ENCODE measurements around the gene MXRA7. TPM values are rescaled to one million over a fixed set of nuclear protein-coding genes. Genes with fewer than 3 reads are reported as not detected.

MXRA7 gene
- total and polyA plus RNA-seq, 9 donors: 107 to 759 (median 187) TPM

GRCh38 chr17:76737082-76737675 lies 26.4 kb upstream of the MXRA7 start, which contains the start of gene SRSF2:
Gene SRSF2 (minus strand): TSS chr17:76737331. CDS start chr17:76737160, 171 bp downstream.
- Histone ChIP-seq H3K9me3 (no peaks in the 10 kb centered on the region), H3K4me3 (peak within 1 kb of the TSS; percentile 87), H3K4me1 (ENCODE audit: insufficient read depth) (no peaks in the 10 kb centered on the region), H3K27ac (peak within 1 kb of the TSS; percentile 97 to 99), H3K27me3 (no peaks in the 10 kb centered on the region), H3K36me3 (no peaks in the 10 kb centered on the region)
- peak; percentile 99 for TF ChIP-seq POLR2A (IDR thresholded peaks at IDR 0.05)
- TF ChIP-seq EP300 (IDR thresholded peaks at IDR 0.05): peak; percentile 67
- TF ChIP-seq CTCF (IDR thresholded peaks at IDR 0.05): peak in 1 of 3 donors; percentile 17
- 0 to 1% (median 0%) methylated on average over 56 to 60 of the region's 60 CpGs for WGBS, 3 donors
- intact Hi-C loops (cut with DNase I): no loop called here
- DNase-seq: peak; percentile 98 to 99 (median 99)

GRCh38 chr17:76736349-76737081 lies 25.8 kb upstream of the MXRA7 start:
- TF ChIP-seq POLR2A (IDR thresholded peaks at IDR 0.05) (peak; percentile 35), EP300 (IDR thresholded peaks at IDR 0.05) (no peak), CTCF (IDR thresholded peaks at IDR 0.05) (peak in 1 of 3 donors; percentile 48)
- peak overlapping the region; percentile 97 to 99 for H3K27ac ChIP-seq
- intact Hi-C loops (cut with DNase I): no loop called here
- no peaks in the 10 kb centered on the region for H3K36me3 ChIP-seq
- H3K9me3 ChIP-seq: no peaks in the 10 kb centered on the region
- H3K4me3 ChIP-seq: peak overlapping the region; percentile 87
- H3K27me3 ChIP-seq: no peaks in the 10 kb centered on the region
- WGBS, 3 donors: 0 to 1% (median 1%) methylated on average over 87 to 117 of the region's 117 CpGs
- peak; percentile 73 to 87 (median 81) for DNase-seq
- H3K4me1 ChIP-seq (ENCODE audit: insufficient read depth): no peaks in the 10 kb centered on the region

- no peak for DNase-seq
- peak overlapping the region; percentile 87 for H3K4me3 ChIP-seq
- no peaks in the 10 kb centered on the region for H3K36me3 ChIP-seq
- TF ChIP-seq POLR2A (IDR thresholded peaks at IDR 0.05) (no peak), EP300 (IDR thresholded peaks at IDR 0.05) (no peak), CTCF (IDR thresholded peaks at IDR 0.05) (no peak)
- H3K27me3 ChIP-seq: no peaks in the 10 kb centered on the region
- H3K9me3 ChIP-seq: no peaks in the 10 kb centered on the region
- WGBS, 3 donors: 1 to 2% (median 2%) methylated on average over 19 to 20 of the region's 20 CpGs
- intact Hi-C loops (cut with DNase I): no loop called here
- no peaks in the 10 kb centered on the region for H3K4me1 ChIP-seq (ENCODE audit: insufficient read depth)
- H3K27ac ChIP-seq: peak overlapping the region; percentile 97 to 99
These were observed 25.0 kb upstream of the MXRA7 start for GRCh38 chr17:76735586-76736348.

GRCh38 chr17:76735006-76735405 lies 24.2 kb upstream of the MXRA7 start:
- Histone ChIP-seq H3K9me3 (no peaks in the 10 kb centered on the region), H3K36me3 (no peaks in the 10 kb centered on the region), H3K4me1 (ENCODE audit: insufficient read depth) (no peaks in the 10 kb centered on the region), H3K4me3 (no peak overlapping the region), H3K27me3 (no peaks in the 10 kb centered on the region), H3K27ac (peak overlapping the region in 1 of 2 donors; percentile 21)
- no peak for DNase-seq
- intact Hi-C loops (cut with DNase I): no loop called here
- WGBS, 3 donors: 12 to 13% (median 13%) methylated on average over 5 of the region's 5 CpGs
- TF ChIP-seq CTCF (IDR thresholded peaks at IDR 0.05) (no peak), EP300 (IDR thresholded peaks at IDR 0.05) (no peak), POLR2A (IDR thresholded peaks at IDR 0.05) (no peak)
